Heart left ventricle (tissue), 13 donors: ENCODE data around the gene IFT122.

Source experiments
- CTCF ChIP-seq, 12 donors: fragments of 200-600 bp; sonication (generic) in 4 of 12; IDR thresholded peaks; one replicate each; pipeline versions ENCODE4 v1.5.0 to v1.8.0; 2018 to 2022; ENCODE audit warnings: antibody characterized with exemption in 12 of 12, mild to moderate bottlenecking in 5 of 12
- POLR2A ChIP-seq, 2 donors: fragments of 450-650 bp; IDR thresholded peaks; one replicate each; pipeline ENCODE4 v1.6.1; 2017; ENCODE audit warnings: antibody characterized with exemption in 2 of 2, mild to moderate bottlenecking in 2 of 2, moderate library complexity in 2 of 2
- donor health status: ischemic (EF 13 %, LVEDD 7.1; RV severe dilation, severe dysfunction).
- donor health status: DM: no; HTN: yes; CAD: no.
- donor health status: DM: no; HTN: no; CAD: no.
- donor health status: ischemic (EF 25% LVEDD 6.9; RV normal size, moderate dysfunction).
- donor health status: ischemic (EF 25% LVEDD 5.7; RV mildly dilated, moderate dysfunction).
- donor health status: ischemic (EF 35%, LVEDD 5.7; RV mildly dilated, moderate dysfunction).
- donor health status: nonischemic (EF 11% LVEDD 7.7; RV severe dilation, severe dysfunction).
- donor health status: DM: yes; HTN: yes; CAD: no.
- donor health status: PGD.
- donor health status: ischemic (EF 29% LVEDD 5.4; RV normal size, mild dysfunction).
- donor health status: nonischemic (EF 23%, LVEDD 6.1; RV moderate dilation, normal function).

- TF ChIP-seq CTCF (IDR thresholded peaks at IDR 0.05) = no peak
- no peak for TF ChIP-seq POLR2A (IDR thresholded peaks at IDR 0.05)
Observed at GRCh38 chr3:129415378-129415777, 24.6 kb upstream of the IFT122 start.
